GM10266 (cell line): ENCODE results near the gene SLC20A1.

Experiments
- DNase-seq: peaks from one replicate; pipeline ENCODE4 v3.0.0; 2012; ENCODE audit errors: extremely low spot score
- CTCF ChIP-seq: IDR thresholded peaks from 2 replicates; pipeline ENCODE4 v1.5.1; 2012; ENCODE audit warnings: mild to moderate bottlenecking, low read depth; ENCODE audit not compliant: control insufficient read depth, insufficient read depth; ENCODE audit errors: missing control alignments

SLC20A1 gene

DNA sequence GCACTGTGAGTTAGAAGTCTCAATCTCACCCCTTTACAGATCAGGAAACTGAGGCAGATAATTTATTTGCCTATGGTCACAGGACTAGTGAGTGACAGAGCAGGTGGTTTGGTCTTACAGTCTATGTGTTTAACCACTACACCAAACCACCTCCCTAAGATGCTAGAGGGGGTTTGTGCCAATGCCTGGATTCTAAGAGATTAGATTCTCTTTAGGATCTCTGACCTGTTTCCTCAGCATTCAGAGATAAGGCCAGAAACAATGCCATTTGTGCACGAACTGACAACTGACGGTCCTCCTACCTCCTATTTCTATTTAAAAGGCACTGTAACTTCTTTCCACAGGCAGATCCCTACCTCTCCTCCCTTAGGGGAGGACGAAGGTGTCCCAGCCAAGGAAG lies 2.3 kb upstream of the SLC20A1 start:
- DNase-seq = no peak

DNA sequence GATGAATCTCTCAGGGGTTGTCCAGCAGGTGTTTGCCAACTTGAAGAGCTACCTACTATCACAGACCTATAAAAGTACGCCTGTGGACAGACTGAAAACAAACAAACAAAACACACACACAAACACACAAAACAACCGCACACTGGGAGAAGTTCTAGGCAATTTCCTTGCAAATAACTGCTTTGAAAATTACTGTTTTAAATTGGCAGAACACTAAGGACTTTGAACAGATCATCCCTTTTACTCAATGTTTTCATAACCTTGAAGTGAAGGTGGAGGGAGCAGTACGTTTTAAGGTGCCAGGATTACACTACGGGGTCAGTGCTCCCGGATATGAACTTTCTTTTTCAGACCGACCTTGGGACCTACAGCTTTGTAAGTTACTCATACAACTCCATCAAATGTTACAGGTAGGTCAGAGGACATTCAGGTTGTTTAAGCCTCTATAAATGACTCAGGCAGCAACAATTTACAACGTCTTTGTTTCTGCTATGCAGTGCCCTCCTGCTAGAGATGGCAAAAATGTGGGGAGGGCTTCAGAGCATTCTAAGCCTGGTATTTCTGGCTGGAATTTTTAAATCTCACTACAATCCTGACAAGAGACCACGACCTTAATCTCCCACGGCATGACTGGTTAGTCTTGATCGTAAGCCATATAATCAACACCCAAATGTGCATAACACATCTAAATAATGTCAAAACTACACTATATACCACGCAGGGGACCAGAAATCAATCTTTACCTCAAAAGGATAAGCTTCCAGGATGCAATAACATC lies 1.4 kb upstream of the SLC20A1 start:
- no peak for DNase-seq

More for the DNA sequence above, 2.3 kb upstream of the SLC20A1 start:
- TF ChIP-seq CTCF = no peak

DNA sequence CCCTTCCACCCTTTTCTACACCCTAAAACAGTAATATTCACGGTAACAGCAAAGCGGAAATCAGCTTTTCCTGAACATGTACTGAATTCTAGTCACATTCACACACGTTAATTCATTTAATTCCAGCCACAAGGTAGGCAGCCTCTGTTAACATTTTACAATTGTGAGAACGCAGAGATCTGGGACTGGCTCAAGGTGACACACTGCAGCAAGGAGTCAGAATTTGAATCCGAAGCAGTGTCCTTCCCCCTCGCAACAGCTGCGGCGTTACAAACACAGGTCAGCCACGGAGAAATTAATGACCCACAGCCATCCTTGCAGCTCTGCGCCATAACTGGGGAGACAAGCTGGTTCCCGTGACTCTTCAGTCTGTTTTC lies 818 bp upstream of the SLC20A1 start:
- no peak for TF ChIP-seq CTCF
- no peak for DNase-seq

More for the DNA sequence above, 1.4 kb upstream of the SLC20A1 start:
- TF ChIP-seq CTCF = no peak

- no peak for DNase-seq
- no peak for TF ChIP-seq CTCF
Measured at GRCh38 chr2:112646102-112646719, 472 bp downstream of the SLC20A1 start.

DNA sequence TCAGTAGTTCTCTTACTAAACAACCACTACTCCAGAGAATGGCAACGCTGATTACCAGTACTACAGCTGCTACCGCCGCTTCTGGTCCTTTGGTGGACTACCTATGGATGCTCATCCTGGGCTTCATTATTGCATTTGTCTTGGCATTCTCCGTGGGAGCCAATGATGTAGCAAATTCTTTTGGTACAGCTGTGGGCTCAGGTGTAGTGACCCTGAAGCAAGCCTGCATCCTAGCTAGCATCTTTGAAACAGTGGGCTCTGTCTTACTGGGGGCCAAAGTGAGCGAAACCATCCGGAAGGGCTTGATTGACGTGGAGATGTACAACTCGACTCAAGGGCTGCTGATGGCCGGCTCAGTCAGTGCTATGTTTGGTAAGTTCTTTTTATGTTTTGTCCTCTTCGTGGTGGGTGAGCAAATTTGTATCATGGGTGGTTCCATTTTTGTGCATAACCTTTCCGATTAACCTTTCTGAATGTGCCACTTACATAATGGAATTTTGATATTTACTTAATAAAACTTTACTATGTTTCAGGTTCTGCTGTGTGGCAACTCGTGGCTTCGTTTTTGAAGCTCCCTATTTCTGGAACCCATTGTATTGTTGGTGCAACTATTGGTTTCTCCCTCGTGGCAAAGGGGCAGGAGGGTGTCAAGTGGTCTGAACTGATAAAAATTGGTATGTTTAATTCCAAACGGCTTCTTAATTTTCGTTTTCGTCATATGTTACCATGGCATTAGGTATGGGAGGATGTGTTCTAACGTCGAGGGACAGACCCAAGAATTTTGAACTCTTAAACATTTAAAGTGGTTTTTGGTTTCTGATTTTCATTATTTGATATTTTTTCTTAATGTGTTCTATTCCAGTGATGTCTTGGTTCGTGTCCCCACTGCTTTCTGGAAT lies 1.3 kb downstream of the SLC20A1 start:
- DNase-seq = no peak
- TF ChIP-seq CTCF = no peak

DNA sequence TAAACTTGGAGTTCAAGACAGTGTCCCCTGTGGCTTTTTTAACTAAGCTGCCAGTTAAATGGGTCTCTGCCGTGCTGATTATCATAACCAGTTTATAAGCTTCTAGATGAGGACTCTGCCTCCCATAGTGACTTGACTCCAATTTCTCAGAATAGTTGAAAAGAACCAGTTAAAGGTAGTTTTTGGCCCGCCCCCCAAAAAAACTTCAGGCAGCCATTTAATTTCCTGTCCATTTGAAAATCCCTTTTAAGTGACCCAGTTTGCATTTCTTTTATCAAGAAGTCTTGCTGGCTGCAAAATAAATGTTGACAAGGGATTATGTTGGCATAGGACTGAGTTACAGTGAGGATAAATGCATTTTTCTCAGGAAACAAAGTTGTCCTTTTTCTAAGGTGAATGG lies 2.3 kb downstream of the SLC20A1 start:
- no peak for TF ChIP-seq CTCF
- no peak for DNase-seq
